ENCODE measurements around the gene DYRK1A. TPM values are rescaled to one million over a fixed set of nuclear protein-coding genes. Genes with fewer than 3 reads are reported as not detected.

Gene DYRK1A
- polyA plus RNA-seq, 1 donor = 48.3 TPM

GRCh38 chr21:37372127-37372731 lies 5.7 kb downstream of the DYRK1A start:
- Histone ChIP-seq H3K4me3 (ENCODE audit: low read length) (no peak overlapping the region), H3K4me1 (ENCODE audit: control insufficient read depth, insufficient read depth, low read length) (peaks cover 3% of the 10 kb centered on the region), H3K36me3 (ENCODE audit: control insufficient read depth, insufficient read depth, low read length) (no peaks in the 10 kb centered on the region), H3K9me3 (ENCODE audit: control insufficient read depth, low read depth, low read length) (no peaks in the 10 kb centered on the region), H3K27me3 (ENCODE audit: control insufficient read depth, insufficient read depth, low read length) (no peaks in the 10 kb centered on the region), H3K27ac (ENCODE audit: low read length) (no peak overlapping the region)
- 100% methylated on average over 2 of the region's 3 CpGs for WGBS (ENCODE audit: insufficient coverage, low lambda C conversion rate)
- DNase-seq = no peak

DNA sequence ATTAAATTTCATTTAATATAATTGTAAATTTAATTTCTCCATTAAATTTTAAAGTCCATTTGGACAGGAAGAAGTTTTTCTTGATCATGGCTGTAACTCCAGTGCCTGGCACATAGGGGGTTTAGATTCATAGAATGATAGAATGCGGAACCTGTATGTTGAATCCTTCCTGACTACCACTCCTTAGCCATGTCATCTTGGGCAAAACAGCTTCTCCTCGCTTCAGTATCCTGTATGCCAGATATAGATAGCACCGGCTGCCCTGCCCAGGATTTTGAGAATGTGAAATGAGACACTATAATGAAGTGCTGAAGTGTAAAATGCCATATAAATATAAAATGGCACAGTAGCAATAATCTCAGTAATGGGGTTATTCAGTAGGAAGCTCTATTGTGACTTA lies 6.4 kb downstream of the DYRK1A start:
- Histone ChIP-seq H3K27ac (ENCODE audit: low read length) (no peak overlapping the region), H3K4me1 (ENCODE audit: control insufficient read depth, insufficient read depth, low read length) (peaks cover 3% of the 10 kb centered on the region)
- 100% methylated on average over 1 of the region's 3 CpGs for WGBS (ENCODE audit: insufficient coverage, low lambda C conversion rate)

GRCh38 chr21:37373539-37373938 lies 7.0 kb downstream of the DYRK1A start:
- H3K4me1 ChIP-seq (ENCODE audit: control insufficient read depth, insufficient read depth, low read length) = peaks cover 3% of the 10 kb centered on the region
- WGBS (ENCODE audit: insufficient coverage, low lambda C conversion rate) = no CpG with 5 or more reads among the region's 1 CpG
- no peak overlapping the region for H3K27ac ChIP-seq (ENCODE audit: low read length)
- DNase-seq = no peak
- H3K9me3 ChIP-seq (ENCODE audit: control insufficient read depth, low read depth, low read length) = no peaks in the 10 kb centered on the region
- H3K4me3 ChIP-seq (ENCODE audit: low read length) = no peak overlapping the region
- H3K36me3 ChIP-seq (ENCODE audit: control insufficient read depth, insufficient read depth, low read length) = no peaks in the 10 kb centered on the region
- no peaks in the 10 kb centered on the region for H3K27me3 ChIP-seq (ENCODE audit: control insufficient read depth, insufficient read depth, low read length)

More for the DNA sequence above, 6.4 kb downstream of the DYRK1A start:
- Histone ChIP-seq H3K9me3 (ENCODE audit: control insufficient read depth, low read depth, low read length) (no peaks in the 10 kb centered on the region), H3K27me3 (ENCODE audit: control insufficient read depth, insufficient read depth, low read length) (no peaks in the 10 kb centered on the region), H3K4me3 (ENCODE audit: low read length) (no peak overlapping the region), H3K36me3 (ENCODE audit: control insufficient read depth, insufficient read depth, low read length) (no peaks in the 10 kb centered on the region)
- no peak for DNase-seq

- Histone ChIP-seq H3K9me3 (ENCODE audit: control insufficient read depth, low read depth, low read length) (no peaks in the 10 kb centered on the region), H3K4me1 (ENCODE audit: control insufficient read depth, insufficient read depth, low read length) (peaks cover 3% of the 10 kb centered on the region), H3K36me3 (ENCODE audit: control insufficient read depth, insufficient read depth, low read length) (no peaks in the 10 kb centered on the region), H3K27me3 (ENCODE audit: control insufficient read depth, insufficient read depth, low read length) (no peaks in the 10 kb centered on the region), H3K4me3 (ENCODE audit: low read length) (no peak overlapping the region), H3K27ac (ENCODE audit: low read length) (no peak overlapping the region)
- DNase-seq = no peak
- WGBS (ENCODE audit: insufficient coverage, low lambda C conversion rate) = 50% methylated on average over 1 of the region's 5 CpGs
Measured at GRCh38 chr21:37374027-37374426, 7.5 kb downstream of the DYRK1A start.

GRCh38 chr21:37375866-37376574 lies 9.4 kb downstream of the DYRK1A start:
- H3K36me3 ChIP-seq (ENCODE audit: control insufficient read depth, insufficient read depth, low read length) = no peaks in the 10 kb centered on the region
- peaks cover 3% of the 10 kb centered on the region for H3K4me1 ChIP-seq (ENCODE audit: control insufficient read depth, insufficient read depth, low read length)
- no peak overlapping the region for H3K27ac ChIP-seq (ENCODE audit: low read length)
- H3K4me3 ChIP-seq (ENCODE audit: low read length) = no peak overlapping the region
- 81% methylated on average over 3 of the region's 13 CpGs for WGBS (ENCODE audit: insufficient coverage, low lambda C conversion rate)
- DNase-seq = no peak
- H3K9me3 ChIP-seq (ENCODE audit: control insufficient read depth, low read depth, low read length) = no peaks in the 10 kb centered on the region
- no peaks in the 10 kb centered on the region for H3K27me3 ChIP-seq (ENCODE audit: control insufficient read depth, insufficient read depth, low read length)

DNA sequence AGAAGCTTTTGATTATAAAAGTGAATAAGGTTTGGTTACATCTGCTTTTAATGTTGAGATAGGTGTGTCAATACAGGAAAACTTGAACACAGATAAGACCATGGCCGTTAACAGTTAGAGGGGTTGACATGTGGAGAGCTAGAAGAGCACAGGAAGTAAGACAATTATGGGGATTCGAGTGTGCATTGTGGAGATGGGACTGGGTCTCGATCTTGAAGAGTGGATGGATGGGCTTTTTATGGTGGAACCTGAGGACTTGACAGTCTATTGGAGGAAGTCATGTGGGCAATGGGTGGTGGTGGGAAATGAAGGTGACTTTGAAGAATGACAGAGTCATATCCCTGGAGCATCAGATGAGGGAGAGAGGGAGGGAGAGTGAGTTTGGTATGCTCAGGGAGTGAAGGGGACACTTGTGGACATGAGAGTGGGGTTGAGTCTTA lies 12.1 kb downstream of the DYRK1A start:
- no peak for DNase-seq
- Histone ChIP-seq H3K4me3 (ENCODE audit: low read length) (no peak overlapping the region), H3K27me3 (ENCODE audit: control insufficient read depth, insufficient read depth, low read length) (no peaks in the 10 kb centered on the region), H3K4me1 (ENCODE audit: control insufficient read depth, insufficient read depth, low read length) (peaks cover 3% of the 10 kb centered on the region), H3K9me3 (ENCODE audit: control insufficient read depth, low read depth, low read length) (no peaks in the 10 kb centered on the region), H3K27ac (ENCODE audit: low read length) (no peak overlapping the region), H3K36me3 (ENCODE audit: control insufficient read depth, insufficient read depth, low read length) (no peaks in the 10 kb centered on the region)
- 93% methylated on average over 2 of the region's 3 CpGs for WGBS (ENCODE audit: insufficient coverage, low lambda C conversion rate)

DNA sequence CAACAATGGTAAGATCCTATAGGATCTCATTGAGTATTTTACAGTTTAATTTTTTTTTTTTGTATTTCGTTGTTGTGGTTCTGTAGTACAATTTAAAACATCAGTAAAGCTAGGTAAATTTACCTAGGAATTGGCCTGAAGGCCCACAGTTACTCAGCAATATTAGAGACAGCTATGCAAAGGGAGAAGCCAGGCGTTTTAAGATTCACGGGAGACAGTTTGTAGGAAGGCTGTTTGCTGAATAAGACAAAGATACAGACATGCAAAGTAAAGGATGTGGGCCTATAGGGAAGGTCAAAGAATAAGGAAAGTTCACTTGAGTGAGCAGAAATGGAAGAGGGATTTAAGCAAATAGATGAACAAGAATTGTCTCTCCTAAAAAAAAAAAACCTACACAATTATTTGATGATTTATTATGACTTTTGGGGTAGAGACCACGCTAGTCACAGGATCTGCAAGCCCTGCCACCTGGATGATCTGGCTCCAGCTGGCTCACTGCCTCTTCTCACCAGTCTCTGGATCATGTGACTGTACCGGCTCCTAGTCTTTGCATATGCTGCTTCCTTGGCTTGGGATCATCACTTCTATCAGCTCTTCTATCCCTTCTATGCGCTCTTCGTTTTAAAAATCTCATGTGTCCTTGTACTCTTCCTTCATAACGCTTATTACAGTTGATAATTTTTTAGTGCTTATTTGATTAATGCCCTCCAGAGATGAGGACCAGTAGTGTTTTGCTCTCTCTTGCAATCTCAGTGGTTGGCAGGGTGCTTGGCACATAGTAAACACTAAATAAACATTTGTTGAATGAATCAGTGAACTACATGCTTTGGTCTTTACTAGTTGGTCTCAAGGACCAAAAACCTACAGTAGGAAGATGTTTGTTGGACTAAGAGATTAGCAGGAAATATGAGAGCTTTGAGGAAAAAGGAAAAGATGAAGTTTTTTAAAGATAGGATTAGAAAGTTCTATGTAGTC lies 14.1 kb downstream of the DYRK1A start:
- H3K36me3 ChIP-seq (ENCODE audit: control insufficient read depth, insufficient read depth, low read length) = no peaks in the 10 kb centered on the region
- H3K4me3 ChIP-seq (ENCODE audit: low read length) = no peak overlapping the region
- H3K27ac ChIP-seq (ENCODE audit: low read length) = no peak overlapping the region
- H3K27me3 ChIP-seq (ENCODE audit: control insufficient read depth, insufficient read depth, low read length) = no peaks in the 10 kb centered on the region
- H3K4me1 ChIP-seq (ENCODE audit: control insufficient read depth, insufficient read depth, low read length) = peaks cover 3% of the 10 kb centered on the region
- 65% methylated on average over 7 of the region's 8 CpGs for WGBS (ENCODE audit: insufficient coverage, low lambda C conversion rate)
- DNase-seq = no peak
- no peaks in the 10 kb centered on the region for H3K9me3 ChIP-seq (ENCODE audit: control insufficient read depth, low read depth, low read length)

GRCh38 chr21:37381883-37382585 lies 15.5 kb downstream of the DYRK1A start:
- WGBS (ENCODE audit: insufficient coverage, low lambda C conversion rate) = 92% methylated on average over 2 of the region's 4 CpGs
- Histone ChIP-seq H3K27ac (ENCODE audit: low read length) (no peak overlapping the region), H3K4me1 (ENCODE audit: control insufficient read depth, insufficient read depth, low read length) (peaks cover 3% of the 10 kb centered on the region), H3K4me3 (ENCODE audit: low read length) (no peak overlapping the region), H3K9me3 (ENCODE audit: control insufficient read depth, low read depth, low read length) (no peaks in the 10 kb centered on the region), H3K27me3 (ENCODE audit: control insufficient read depth, insufficient read depth, low read length) (no peaks in the 10 kb centered on the region), H3K36me3 (ENCODE audit: control insufficient read depth, insufficient read depth, low read length) (peaks cover 3% of the 10 kb centered on the region)
- no peak for DNase-seq

GRCh38 chr21:37383086-37383485 lies 16.5 kb downstream of the DYRK1A start:
- WGBS (ENCODE audit: insufficient coverage, low lambda C conversion rate) = no CpG with 5 or more reads among the region's 1 CpG
- no peak for DNase-seq
- Histone ChIP-seq H3K27ac (ENCODE audit: low read length) (no peak overlapping the region), H3K4me1 (ENCODE audit: control insufficient read depth, insufficient read depth, low read length) (peaks cover 3% of the 10 kb centered on the region), H3K4me3 (ENCODE audit: low read length) (no peak overlapping the region), H3K9me3 (ENCODE audit: control insufficient read depth, low read depth, low read length) (no peaks in the 10 kb centered on the region), H3K36me3 (ENCODE audit: control insufficient read depth, insufficient read depth, low read length) (peaks cover 3% of the 10 kb centered on the region), H3K27me3 (ENCODE audit: control insufficient read depth, insufficient read depth, low read length) (no peaks in the 10 kb centered on the region)

Data from large intestine (tissue), 3 donors.